HG03103 (cell line): ENCODE results near the gene CTRL.

ENCODE experiments used
- ATAC-seq: cut with Tn5 transposase; IDR thresholded peaks from one replicate; pipeline ENCODE4 v1.9.1; 2021; ENCODE audit warnings: low read depth; ENCODE audit not compliant: unreplicated experiment

The CTRL gene

GRCh38 chr16:67963662-67964321 is 32.1 kb upstream of the CTRL start:
- ATAC-seq: no peak

- ATAC-seq: no peak
Measured at GRCh38 chr16:67963292-67963661, 31.6 kb upstream of the CTRL start.

- no peak for ATAC-seq
Measured at GRCh38 chr16:67962135-67962534, 30.5 kb upstream of the CTRL start.

- ATAC-seq: no peak
Measured at GRCh38 chr16:67961551-67961957, 29.9 kb upstream of the CTRL start.

- ATAC-seq: no peak
Measured at GRCh38 chr16:67959536-67960329, 28.1 kb upstream of the CTRL start.

GRCh38 chr16:67957622-67958021 is 26.0 kb upstream of the CTRL start:
- no peak for ATAC-seq

- ATAC-seq: no peak
Measured at GRCh38 chr16:67954421-67955196, 22.9 kb upstream of the CTRL start.

GRCh38 chr16:67953641-67954375 is 22.1 kb upstream of the CTRL start:
- no peak for ATAC-seq

- no peak for ATAC-seq
Measured at GRCh38 chr16:67951485-67951884, 19.8 kb upstream of the CTRL start.

- no peak for ATAC-seq
Measured at GRCh38 chr16:67950335-67950843, 18.7 kb upstream of the CTRL start.

GRCh38 chr16:67949645-67950044 is 18.0 kb upstream of the CTRL start:
- ATAC-seq: no peak

GRCh38 chr16:67948015-67948414 is 16.4 kb upstream of the CTRL start:
- no peak for ATAC-seq

GRCh38 chr16:67946966-67947558 is 15.4 kb upstream of the CTRL start:
- ATAC-seq: no peak

- ATAC-seq: no peak
Measured at GRCh38 chr16:67946128-67946569, 14.5 kb upstream of the CTRL start.

GRCh38 chr16:67945392-67945933 is 13.8 kb upstream of the CTRL start:
- ATAC-seq: no peak

- no peak for ATAC-seq
Measured at GRCh38 chr16:67944690-67945391, 13.2 kb upstream of the CTRL start.

GRCh38 chr16:67943619-67944504 is 12.2 kb upstream of the CTRL start, which contains the start of gene LCAT:
Gene LCAT, minus strand, starts transcription at chr16:67944120. Its CDS starts 19 bp downstream, at chr16:67944101.
- no peak for ATAC-seq

GRCh38 chr16:67943256-67943618 is 11.6 kb upstream of the CTRL start:
- no peak for ATAC-seq
